Pancreas (tissue), 10 donors: ENCODE data around the gene NXN. TPM values are rescaled to one million over a fixed set of nuclear protein-coding genes. Genes with fewer than 3 reads are reported as not detected.

Source experiments
- ATAC-seq, 4 donors: fragments of 200-7000 bp; cut with Tn5 transposase; one replicate each; pipeline versions ENCODE4 v1.8.0 to v1.9.1; 2020; ENCODE audit warnings: mild to moderate bottlenecking in 4 of 4, moderate library complexity in 4 of 4
- DNase-seq, 6 donors: peaks; one replicate each; pipeline ENCODE4 v3.0.0-alpha.2; 2020
- FAIRE-seq: peaks from 2 replicates; lab custom pipeline; 2012; peaks lifted over from hg19 to GRCh38; lab: Jason Lieb, UNC
- H3K27ac ChIP-seq, 4 donors: fragments of 200-600 bp; sonication (generic); 1 replicate in 3 of 4; 2 replicates in 1 of 4; pipeline versions ENCODE4 v1.5.0 to v1.8.0; 2020
- H3K27me3 ChIP-seq, 4 donors: fragments of 200-600 bp; one replicate each; pipeline ENCODE4 v1.8.0; 2021
- H3K36me3 ChIP-seq, 3 donors: fragments of 200-600 bp; sonication (generic) in 1 of 3; one replicate each; pipeline versions ENCODE4 v1.5.0 to v1.8.0; 2020 to 2021
- H3K4me1 ChIP-seq, 3 donors: fragments of 200-600 bp; one replicate each; pipeline ENCODE4 v1.8.0; 2021
- H3K4me3 ChIP-seq, 4 donors: fragments of 200-600 bp; sonication (generic) in 2 of 4; one replicate each; pipeline versions ENCODE4 v1.5.0 to v1.8.0; 2020 to 2021
- H3K9me3 ChIP-seq, 4 donors: fragments of 200-600 bp; one replicate each; pipeline ENCODE4 v1.8.0; 2021
- WGBS, 2 donors: extraction: QIAGEN DNeasy Blood & Tissue Kit; methylation state at CpG; one replicate each; pipeline ENCODE4 v1.1.7; 2013; 5-methylcytosine and 5-hydroxymethylcytosine counted together
- intact Hi-C, 3 donors: fragments of 100-400 bp; cut with DNase I; formaldehyde crosslinking; loops; one replicate each; pipeline versions ENCODE4 v1.11.1 to v1.14.2; 2022
- polyA plus RNA-seq, 2 donors: library from polyadenylated mRNA; stranded (reverse); fragments of 200-250 nt; gene quantifications; one replicate each; pipeline ENCODE4 v1.2.3, GENCODE V29; 2013
- total RNA-seq, 6 donors: library from RNA; stranded (reverse); fragmentation: NEBNext Ultra II Directional in 4 of 6; extraction: Animal tissue kit (Norgen Biotek cat#: 25700) in 4 of 6; gene quantifications; one replicate each; pipeline versions ENCODE4 v1.2.1 to v1.2.4, GENCODE V29; 2021 to 2023
- TF ChIP-seq, protein P1 (sequence below), 4 donors: fragments of 200-600 bp; sonication (generic) in 3 of 4; IDR thresholded peaks; one replicate each; pipeline versions ENCODE4 v1.5.0 to v1.8.0; 2021; ENCODE audit warnings: antibody characterized with exemption in 4 of 4
- donor health status: healthy with polysubstance abuse.
- donor health status: DM: no; HTN: no; CAD: no; lungs with moderate emphysema.
- donor health status: DM: no; HTN: no; CAD: no.
- donor health status: control.
- donor health status: control.
- donor health status: Bipolar disorder and iron deficiency.
- donor health status: DM: yes; HTN: yes; CAD: no.
- donor health status: DM: no; HTN: no; CAD: no.
- donor health status: DM: no; HTN: no; CAD: no.
- donor health status: DM: yes; HTN: yes; CAD: no.

The NXN gene
- total and polyA plus RNA-seq, 8 donors: 17.4 to 35.0 (median 29.4) TPM

DNA sequence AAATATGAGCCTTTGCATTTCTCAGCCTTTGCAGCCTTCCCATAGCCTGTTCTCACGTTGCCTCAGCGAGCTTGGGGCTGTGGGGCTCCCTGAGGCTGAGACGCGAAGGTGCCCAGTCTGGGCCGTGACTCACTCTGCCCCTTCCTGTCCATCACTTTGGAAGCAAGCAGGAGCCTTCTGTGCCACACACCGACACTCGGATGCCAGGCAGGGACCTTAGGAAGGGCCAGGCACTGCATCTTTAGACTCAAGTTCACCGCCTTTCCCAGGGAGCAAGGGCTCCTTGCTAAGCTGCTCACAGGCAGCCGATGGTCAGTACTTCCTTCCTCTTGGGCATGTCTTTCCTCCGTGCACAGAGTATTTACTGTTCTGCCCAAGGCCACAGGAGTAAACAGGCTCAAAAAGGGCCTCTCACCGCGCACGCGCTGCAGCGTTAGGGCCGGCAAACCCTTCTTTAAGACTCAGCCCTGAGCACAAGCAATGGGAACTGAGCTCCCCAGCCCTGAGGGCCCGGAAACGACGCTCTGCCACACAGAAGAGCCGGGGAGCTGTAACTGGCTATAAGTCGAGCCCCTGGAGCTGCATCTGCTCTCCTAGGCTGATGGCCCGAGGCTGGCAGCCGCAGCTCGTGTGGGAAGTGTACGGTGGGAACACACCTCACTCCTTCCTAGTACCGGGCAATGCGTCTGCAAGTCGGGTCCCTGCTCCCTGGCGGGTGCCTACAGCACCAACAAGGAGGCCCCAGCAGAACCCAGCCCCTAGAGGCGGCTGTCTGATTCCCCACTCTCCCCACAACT lies 24.6 kb upstream of the NXN start:
- ATAC-seq (peak in 2 of 4 donors; percentile 4 to 22), DNase-seq (peak in 2 of 6 donors; percentile 31 to 45), FAIRE-seq (no peak)
- WGBS, 2 donors: 47 to 68% methylated on average over 30 of the region's 30 CpGs
- TF ChIP-seq, protein P1, sequence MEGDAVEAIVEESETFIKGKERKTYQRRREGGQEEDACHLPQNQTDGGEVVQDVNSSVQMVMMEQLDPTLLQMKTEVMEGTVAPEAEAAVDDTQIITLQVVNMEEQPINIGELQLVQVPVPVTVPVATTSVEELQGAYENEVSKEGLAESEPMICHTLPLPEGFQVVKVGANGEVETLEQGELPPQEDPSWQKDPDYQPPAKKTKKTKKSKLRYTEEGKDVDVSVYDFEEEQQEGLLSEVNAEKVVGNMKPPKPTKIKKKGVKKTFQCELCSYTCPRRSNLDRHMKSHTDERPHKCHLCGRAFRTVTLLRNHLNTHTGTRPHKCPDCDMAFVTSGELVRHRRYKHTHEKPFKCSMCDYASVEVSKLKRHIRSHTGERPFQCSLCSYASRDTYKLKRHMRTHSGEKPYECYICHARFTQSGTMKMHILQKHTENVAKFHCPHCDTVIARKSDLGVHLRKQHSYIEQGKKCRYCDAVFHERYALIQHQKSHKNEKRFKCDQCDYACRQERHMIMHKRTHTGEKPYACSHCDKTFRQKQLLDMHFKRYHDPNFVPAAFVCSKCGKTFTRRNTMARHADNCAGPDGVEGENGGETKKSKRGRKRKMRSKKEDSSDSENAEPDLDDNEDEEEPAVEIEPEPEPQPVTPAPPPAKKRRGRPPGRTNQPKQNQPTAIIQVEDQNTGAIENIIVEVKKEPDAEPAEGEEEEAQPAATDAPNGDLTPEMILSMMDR (IDR thresholded peaks at IDR 0.05): no peak
- no peaks in the 10 kb centered on the region for H3K9me3 ChIP-seq
- intact Hi-C loops: no loop called here
- H3K27me3 ChIP-seq: no peaks in the 10 kb centered on the region
- H3K4me1 ChIP-seq: peaks cover 17 to 24% (median 18%) of the 10 kb centered on the region in 3 donors
- no peak overlapping the region for H3K4me3 ChIP-seq
- peak overlapping the region in 3 of 4 donors; percentile 74 to 90 (median 84) for H3K27ac ChIP-seq
- H3K36me3 ChIP-seq: peaks cover 0 to 28% (median 0%) of the 10 kb centered on the region in 3 donors

DNA sequence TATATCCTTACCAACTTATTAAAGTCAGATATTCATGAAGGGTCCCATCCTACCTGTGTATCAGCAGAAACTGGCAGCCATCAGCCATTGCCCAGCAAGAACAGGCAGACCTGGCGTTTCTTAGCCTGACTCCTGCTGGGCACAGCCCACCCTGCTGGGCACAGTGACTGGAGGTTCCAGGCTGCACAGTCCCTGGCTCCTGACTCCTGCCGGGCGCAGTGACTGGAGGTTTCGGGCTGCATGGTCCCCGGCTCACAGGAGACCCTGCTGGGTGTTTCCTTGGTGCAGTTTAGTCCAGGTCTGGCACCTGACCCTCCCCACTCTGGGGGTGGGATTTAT lies 24.0 kb upstream of the NXN start:
- H3K27ac ChIP-seq: peak overlapping the region in 2 of 4 donors; percentile 47 to 84
- WGBS, 2 donors: 90 to 91% methylated on average over 5 of the region's 5 CpGs
- no peak for ATAC-seq
- TF ChIP-seq, protein P1 (IDR thresholded peaks at IDR 0.05): no peak
- no peak overlapping the region for H3K4me3 ChIP-seq
- FAIRE-seq: no peak
- no peaks in the 10 kb centered on the region for H3K9me3 ChIP-seq
- peak in 1 of 6 donors; percentile 61 for DNase-seq
- peaks cover 17 to 24% (median 19%) of the 10 kb centered on the region in 3 donors for H3K4me1 ChIP-seq
- H3K27me3 ChIP-seq: no peaks in the 10 kb centered on the region
- H3K36me3 ChIP-seq: peaks cover 0 to 28% (median 0%) of the 10 kb centered on the region in 3 donors
- intact Hi-C loops: no loop called here

- no peak for FAIRE-seq
- Histone ChIP-seq H3K4me1 (peaks cover 23 to 27% (median 26%) of the 10 kb centered on the region in 3 donors), H3K27ac (peak overlapping the region in 1 of 4 donors; percentile 47), H3K36me3 (peaks cover 0 to 28% (median 0%) of the 10 kb centered on the region in 3 donors), H3K9me3 (no peaks in the 10 kb centered on the region), H3K27me3 (no peaks in the 10 kb centered on the region), H3K4me3 (no peak overlapping the region)
- intact Hi-C loops: no loop called here
- ATAC-seq: peak in 1 of 4 donors; percentile 7
- TF ChIP-seq, protein P1 (IDR thresholded peaks at IDR 0.05): no peak
- 76% methylated on average over 19 of the region's 19 CpGs for WGBS, 2 donors
- DNase-seq: peak in 2 of 6 donors; percentile 6 to 36
Measured at GRCh38 chr17:1002771-1003555, 23.4 kb upstream of the NXN start.

DNA sequence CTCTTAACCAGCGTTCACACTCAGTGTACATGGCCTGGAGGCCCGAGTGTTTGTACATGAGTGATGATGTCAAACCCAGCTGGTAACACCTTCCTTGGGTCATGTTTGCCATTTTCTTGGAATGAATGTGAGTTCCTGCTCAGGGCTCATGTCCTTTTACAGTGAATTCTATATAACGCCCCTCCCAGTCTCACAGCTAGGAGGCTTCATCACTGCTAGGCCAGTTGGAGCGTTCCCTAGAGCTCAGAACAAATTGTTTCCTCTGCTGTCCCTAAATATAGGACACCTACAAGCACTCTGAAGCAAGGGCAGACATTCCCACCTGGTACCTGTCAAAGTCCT lies 22.8 kb upstream of the NXN start:
- no peak for ATAC-seq
- no peak for DNase-seq
- peaks cover 0 to 28% (median 0%) of the 10 kb centered on the region in 3 donors for H3K36me3 ChIP-seq
- WGBS, 2 donors: 78 to 85% methylated on average over 4 of the region's 4 CpGs
- FAIRE-seq: no peak
- H3K27ac ChIP-seq: peak overlapping the region in 1 of 4 donors; percentile 8
- H3K9me3 ChIP-seq: no peaks in the 10 kb centered on the region
- H3K27me3 ChIP-seq: no peaks in the 10 kb centered on the region
- H3K4me1 ChIP-seq: peaks cover 27 to 32% (median 28%) of the 10 kb centered on the region in 3 donors
- TF ChIP-seq, protein P1 (IDR thresholded peaks at IDR 0.05): no peak
- intact Hi-C loops: no loop called here
- H3K4me3 ChIP-seq: no peak overlapping the region
